ENCODE results near the gene CDH23. TPM values are rescaled to one million over a fixed set of nuclear protein-coding genes. Genes with fewer than 3 reads are reported as not detected.

Gene CDH23
- total RNA-seq, 1 experiment from 2014 or later: 0.02 TPM

DNA sequence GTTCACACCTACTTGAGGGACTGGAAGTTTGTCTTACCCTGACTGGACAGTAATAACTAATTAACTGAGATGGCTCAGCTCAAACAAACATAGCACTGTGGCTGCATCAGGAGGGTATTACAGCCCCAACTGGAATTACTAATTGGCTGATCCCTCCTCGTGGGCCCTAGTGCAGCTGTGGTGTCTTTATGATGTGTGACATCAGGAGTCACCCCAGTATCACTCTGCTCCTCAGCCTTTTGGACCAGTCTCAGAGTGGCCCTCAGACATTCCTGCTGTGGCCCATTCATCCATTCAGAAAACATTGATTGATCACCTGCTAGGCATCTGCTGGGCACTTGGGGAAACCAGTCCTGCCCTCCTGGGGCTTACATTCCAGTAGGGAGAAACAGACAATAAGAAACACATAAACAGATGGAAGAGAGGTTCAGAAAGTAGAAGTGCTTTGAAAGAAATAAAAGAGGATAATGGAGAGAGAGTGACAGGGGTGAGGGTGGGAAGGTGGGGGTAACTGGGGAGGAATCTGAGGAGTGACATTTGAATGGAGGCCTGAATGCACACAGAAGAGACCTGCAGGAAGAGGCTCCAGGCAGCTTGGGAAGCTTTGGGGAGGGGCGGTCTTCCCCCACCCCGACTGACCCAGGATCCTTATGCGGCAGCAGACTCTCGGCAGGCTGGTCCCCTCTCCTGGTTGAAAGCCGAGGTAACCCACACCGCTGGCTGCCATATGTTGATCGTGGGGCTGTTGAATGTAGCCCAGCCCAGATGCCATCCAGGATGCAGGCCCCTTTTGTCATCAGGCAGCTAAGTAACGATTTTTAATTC is 209.7 kb downstream of the CDH23 start:
- no peaks in the 10 kb centered on the region for H3K9me3 ChIP-seq (replicated peaks)
- H3K4me1 ChIP-seq: peaks cover 31% of the 10 kb centered on the region
- no peaks in the 10 kb centered on the region for H3K36me3 ChIP-seq
- no peaks in the 10 kb centered on the region for H3K27me3 ChIP-seq
- no peak overlapping the region for H3K4me3 ChIP-seq
- DNase-seq: peak in 1 of 2 experiments; percentile 31
- no peak overlapping the region for H3K27ac ChIP-seq

DNA sequence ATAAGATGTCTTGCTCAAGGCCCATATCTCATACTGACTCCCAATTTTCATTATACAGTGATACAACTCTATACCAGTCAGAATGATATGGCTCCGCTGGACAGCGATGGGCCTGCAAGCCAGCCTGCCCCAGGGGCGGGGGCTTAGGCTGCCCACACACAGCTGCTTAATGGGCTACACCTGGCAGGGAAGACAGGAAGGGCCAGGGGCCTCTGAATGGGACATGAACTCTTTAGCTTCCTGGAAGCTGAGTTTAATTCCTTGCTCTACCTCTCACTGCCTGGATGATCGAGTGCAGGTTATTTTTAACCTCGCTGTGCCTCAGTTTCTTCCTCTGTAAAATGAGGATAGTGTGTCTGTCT is 210.3 kb downstream of the CDH23 start:
- no peaks in the 10 kb centered on the region for H3K36me3 ChIP-seq
- peaks cover 32% of the 10 kb centered on the region for H3K4me1 ChIP-seq
- no peak overlapping the region for H3K4me3 ChIP-seq
- H3K27me3 ChIP-seq: no peaks in the 10 kb centered on the region
- no peaks in the 10 kb centered on the region for H3K9me3 ChIP-seq (replicated peaks)
- no peak overlapping the region for H3K27ac ChIP-seq
- DNase-seq: peak; percentile 28 to 60

DNA sequence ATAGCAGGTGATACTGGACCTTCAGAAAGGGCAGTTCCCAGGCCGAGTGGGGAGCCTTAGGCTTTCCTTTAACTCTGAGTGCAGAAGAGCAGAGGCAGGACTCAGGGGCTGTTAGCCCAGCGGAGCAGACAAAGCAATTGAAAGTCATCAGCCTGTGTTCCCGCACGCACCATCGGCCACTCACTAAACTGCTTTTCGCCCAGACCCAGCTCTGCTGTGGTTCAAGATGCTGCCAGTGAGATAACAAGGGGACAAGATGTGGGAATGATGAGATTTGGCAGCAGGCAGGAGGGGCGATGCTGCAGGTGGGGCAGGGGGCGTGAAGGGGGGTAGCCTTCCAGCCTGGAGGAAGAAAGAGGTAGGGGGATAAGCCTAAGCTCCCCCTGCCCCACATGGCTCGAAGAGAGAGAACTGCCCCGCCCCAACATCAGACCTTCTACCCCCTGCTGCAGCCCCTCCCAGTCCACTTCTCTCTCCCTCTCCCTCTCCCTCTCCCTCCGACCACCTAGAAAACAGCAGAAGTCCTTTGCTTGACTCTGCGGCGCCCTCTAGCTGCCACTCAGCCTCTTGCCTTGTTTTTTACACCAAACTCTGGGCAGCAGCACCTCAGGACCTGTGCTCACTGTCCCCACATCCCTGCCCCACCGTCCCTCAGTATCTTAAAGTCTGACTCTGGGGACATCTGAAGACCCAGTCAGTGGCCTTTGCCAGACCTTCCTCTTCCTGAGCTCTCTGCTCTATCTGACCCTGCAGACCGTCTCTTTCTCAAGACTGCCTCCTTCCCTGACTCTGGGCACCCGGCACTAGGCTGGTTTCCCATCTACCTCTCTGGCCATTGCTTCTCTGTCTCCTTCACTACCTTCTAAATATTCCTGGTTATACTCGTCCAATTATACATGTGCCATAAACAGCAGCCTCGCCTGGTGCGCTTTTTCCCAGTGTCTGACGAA is 212.4 kb downstream of the CDH23 start:
- peaks cover 32% of the 10 kb centered on the region for H3K4me1 ChIP-seq
- H3K27ac ChIP-seq: no peak overlapping the region
- peak; percentile 76 to 84 for DNase-seq
- no peak overlapping the region for H3K4me3 ChIP-seq
- H3K36me3 ChIP-seq: no peaks in the 10 kb centered on the region
- no peaks in the 10 kb centered on the region for H3K9me3 ChIP-seq (replicated peaks)
- no peaks in the 10 kb centered on the region for H3K27me3 ChIP-seq

DNA sequence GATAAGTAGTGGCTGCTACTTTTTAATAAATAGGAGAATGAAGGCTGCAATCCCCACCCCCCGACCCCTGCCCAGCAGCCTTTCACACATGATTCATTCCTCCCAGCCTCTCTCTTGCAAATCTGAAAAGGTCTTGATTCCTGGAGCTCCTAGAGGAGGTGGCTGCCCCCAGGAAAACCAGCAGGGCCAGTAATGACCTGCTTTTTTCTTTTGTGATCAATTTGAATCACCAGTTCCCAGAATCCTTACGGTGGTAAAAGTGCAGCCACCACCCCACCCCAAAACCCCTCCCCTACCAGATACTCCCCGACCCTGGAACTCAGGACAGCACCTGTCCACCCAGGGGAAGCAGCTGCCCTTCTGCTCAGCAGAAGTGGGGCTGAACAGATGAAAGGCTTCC is 213.9 kb downstream of the CDH23 start:
- H3K27me3 ChIP-seq: no peaks in the 10 kb centered on the region
- H3K4me1 ChIP-seq: peaks cover 26% of the 10 kb centered on the region
- H3K36me3 ChIP-seq: no peaks in the 10 kb centered on the region
- no peak overlapping the region for H3K4me3 ChIP-seq
- H3K27ac ChIP-seq: no peak overlapping the region
- no peak for DNase-seq
- no peaks in the 10 kb centered on the region for H3K9me3 ChIP-seq (replicated peaks)

DNA sequence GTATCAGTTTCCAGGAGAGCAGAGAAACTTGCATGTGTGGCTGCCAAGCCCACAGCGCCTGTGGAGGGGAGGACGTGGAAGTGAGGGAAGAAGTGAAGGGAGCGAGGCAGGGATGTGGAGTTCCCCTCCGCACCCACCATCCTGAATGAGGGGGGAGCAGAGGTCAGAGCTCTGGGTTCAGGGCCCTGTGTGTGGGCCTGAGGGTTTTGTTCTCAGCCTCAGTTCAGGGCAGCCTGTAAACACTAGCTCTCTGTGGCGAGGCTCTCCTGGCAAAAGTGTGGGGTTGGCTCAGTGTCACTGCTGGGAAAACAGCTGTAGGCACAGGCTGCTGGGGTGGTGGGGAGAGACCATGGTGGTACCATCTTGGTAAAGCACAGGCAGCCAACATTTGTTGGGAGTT is 214.4 kb downstream of the CDH23 start:
- Histone ChIP-seq H3K4me1 (peaks cover 21% of the 10 kb centered on the region), H3K4me3 (no peak overlapping the region), H3K9me3 (replicated peaks) (no peaks in the 10 kb centered on the region), H3K36me3 (no peaks in the 10 kb centered on the region), H3K27ac (no peak overlapping the region), H3K27me3 (no peaks in the 10 kb centered on the region)
- peak; percentile 45 to 67 for DNase-seq

DNA sequence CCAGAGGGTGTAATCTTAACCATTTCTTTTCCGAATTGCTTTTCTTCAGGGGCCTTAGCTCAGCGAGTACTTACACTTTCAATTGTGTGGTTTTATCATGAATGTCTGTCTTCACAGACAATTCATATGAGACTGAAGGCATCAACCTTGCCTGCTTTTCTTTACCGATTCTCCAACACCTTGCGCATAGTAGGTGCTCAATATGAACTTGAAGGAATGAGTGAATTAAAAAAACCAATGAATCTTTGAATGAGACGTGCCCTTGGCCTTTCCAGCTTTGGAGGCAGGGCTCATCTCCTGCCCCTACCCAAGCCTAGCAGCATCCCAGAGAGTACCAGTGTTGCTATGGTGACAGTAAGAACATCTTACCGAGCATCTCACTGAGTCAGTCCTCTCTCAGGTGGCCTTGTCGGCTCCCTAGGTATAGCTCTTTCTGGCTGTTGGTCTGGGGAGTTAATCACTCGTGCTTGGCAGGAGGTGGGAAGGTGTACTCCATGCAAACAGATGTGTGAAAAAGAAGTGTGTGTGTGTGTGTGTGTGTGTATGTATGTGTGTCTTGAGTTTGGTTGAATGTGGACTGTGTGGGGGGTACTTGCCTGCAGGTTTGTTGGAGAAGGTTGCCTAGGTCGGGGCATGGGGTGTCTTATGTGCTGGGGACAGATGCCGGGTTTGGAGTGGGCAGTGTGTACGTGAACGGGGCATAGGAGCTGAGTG is 215.1 kb downstream of the CDH23 start:
- Histone ChIP-seq H3K36me3 (no peaks in the 10 kb centered on the region), H3K9me3 (replicated peaks) (no peaks in the 10 kb centered on the region), H3K4me1 (peaks cover 14% of the 10 kb centered on the region), H3K4me3 (no peak overlapping the region), H3K27ac (no peak overlapping the region), H3K27me3 (no peaks in the 10 kb centered on the region)
- DNase-seq: no peak

DNA sequence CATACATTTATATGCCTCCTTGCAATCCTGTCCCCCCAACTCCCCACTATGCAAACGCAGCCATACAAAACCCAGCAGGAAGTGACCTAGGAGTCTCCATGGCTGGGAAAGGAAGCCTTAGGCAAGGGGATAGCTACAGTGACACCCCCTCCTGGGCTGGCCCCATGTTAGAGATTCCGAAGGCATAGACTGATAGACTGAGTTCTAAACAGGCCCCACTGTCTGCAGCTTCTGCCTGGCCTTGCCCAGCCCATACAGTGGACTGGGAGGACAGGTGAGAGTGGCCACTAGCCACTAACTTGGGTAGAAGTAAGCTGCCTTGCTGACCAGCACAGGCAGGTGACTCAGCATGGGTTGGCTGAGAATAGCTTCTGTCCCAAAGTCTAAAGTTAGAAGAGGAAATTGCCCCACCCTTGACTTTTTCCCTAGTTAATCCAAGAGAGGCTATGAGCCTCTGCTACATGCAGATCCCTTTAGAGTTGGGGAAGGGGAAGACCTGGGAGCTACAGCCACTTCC is 216.6 kb downstream of the CDH23 start:
- Histone ChIP-seq H3K27me3 (no peaks in the 10 kb centered on the region), H3K27ac (no peak overlapping the region), H3K4me1 (peaks cover 7% of the 10 kb centered on the region), H3K9me3 (replicated peaks) (no peaks in the 10 kb centered on the region), H3K4me3 (no peak overlapping the region), H3K36me3 (no peaks in the 10 kb centered on the region)
- no peak for DNase-seq

DNA sequence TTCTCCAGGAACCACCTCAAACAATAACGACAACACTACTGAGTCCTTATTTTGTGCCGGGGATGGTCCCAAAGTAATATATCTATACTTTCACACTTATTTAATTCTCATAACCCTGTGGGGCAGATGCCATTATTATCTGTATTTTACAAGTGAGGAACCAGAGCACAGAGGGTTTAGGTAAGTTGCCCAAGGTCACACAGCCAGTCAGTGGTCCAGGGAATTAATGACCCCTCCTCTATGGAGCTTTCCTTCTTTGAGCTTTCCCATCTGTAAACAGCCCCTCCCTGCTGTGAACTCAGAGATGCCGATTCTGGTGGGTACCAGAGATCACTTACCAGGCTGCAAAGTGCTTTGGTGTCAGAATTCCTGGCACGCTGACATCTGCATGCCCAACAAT is 217.2 kb downstream of the CDH23 start:
- no peaks in the 10 kb centered on the region for H3K9me3 ChIP-seq (replicated peaks)
- H3K4me3 ChIP-seq: no peak overlapping the region
- no peaks in the 10 kb centered on the region for H3K27me3 ChIP-seq
- H3K27ac ChIP-seq: no peak overlapping the region
- H3K36me3 ChIP-seq: no peaks in the 10 kb centered on the region
- peaks cover 7% of the 10 kb centered on the region for H3K4me1 ChIP-seq
- no peak for DNase-seq

DNA sequence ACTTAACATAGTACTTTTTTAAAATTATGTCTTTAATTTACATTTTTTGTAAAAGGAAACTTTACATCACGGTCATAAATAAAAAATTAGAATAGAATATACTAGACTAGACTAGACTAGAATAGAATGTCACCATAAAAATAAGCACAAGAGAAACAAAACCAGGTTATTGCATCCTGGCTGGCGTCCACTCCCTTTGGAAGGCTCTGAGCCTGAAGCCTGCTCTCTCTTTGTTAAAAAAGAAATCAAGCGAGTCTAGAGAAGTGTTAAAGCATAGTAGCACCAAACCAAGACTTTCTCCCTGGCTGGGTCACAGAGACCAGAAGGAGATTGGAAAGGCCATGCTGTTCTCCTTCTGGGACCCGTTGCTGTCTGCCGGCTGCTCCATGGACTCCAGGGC is 218.2 kb downstream of the CDH23 start:
- Histone ChIP-seq H3K36me3 (no peaks in the 10 kb centered on the region), H3K9me3 (replicated peaks) (no peaks in the 10 kb centered on the region), H3K27ac (no peak overlapping the region), H3K4me1 (peaks cover 7% of the 10 kb centered on the region), H3K27me3 (no peaks in the 10 kb centered on the region), H3K4me3 (no peak overlapping the region)
- DNase-seq: no peak

DNA sequence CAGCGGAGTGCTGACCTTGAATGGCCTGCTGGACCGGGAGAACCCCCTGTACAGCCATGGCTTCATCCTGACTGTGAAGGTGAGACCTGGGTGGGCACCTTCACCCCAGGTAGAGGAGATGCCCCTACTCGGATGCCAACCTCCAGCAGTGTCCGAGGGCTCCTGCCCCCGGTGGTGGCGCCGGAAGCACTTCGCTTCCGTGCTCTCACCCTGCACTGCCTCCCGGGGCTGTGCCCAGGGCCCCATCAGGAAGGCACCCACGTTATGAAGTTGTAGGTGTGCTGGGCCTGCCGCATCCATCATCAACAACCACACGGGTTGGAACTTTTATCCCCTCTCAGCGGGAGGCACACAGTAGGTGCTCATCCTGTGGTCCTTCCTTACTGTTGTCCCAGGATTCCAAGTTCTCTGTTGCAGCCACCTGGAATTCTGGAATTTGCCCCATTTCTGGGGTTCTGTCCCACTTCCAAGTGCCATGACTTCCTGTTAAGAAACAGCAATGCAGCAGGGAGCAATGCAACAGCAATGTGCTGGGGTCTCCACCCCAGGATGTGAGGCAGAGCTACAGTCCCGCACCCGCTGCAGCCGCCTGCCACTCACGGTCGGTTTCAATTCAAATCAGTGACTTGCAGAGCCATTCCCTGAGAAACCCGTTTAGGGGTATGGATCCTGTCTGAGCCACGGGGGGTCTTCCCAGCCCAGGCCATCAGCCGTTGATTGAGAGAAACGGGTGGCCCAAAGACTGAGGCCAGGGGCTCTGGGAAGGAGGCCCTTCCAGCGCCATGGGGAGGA is 219.0 kb downstream of the CDH23 start:
- H3K27me3 ChIP-seq: no peaks in the 10 kb centered on the region
- H3K27ac ChIP-seq: no peak overlapping the region
- no peak for DNase-seq
- H3K4me1 ChIP-seq: peaks cover 7% of the 10 kb centered on the region
- H3K9me3 ChIP-seq (replicated peaks): no peaks in the 10 kb centered on the region
- H3K4me3 ChIP-seq: no peak overlapping the region
- H3K36me3 ChIP-seq: no peaks in the 10 kb centered on the region

DNA sequence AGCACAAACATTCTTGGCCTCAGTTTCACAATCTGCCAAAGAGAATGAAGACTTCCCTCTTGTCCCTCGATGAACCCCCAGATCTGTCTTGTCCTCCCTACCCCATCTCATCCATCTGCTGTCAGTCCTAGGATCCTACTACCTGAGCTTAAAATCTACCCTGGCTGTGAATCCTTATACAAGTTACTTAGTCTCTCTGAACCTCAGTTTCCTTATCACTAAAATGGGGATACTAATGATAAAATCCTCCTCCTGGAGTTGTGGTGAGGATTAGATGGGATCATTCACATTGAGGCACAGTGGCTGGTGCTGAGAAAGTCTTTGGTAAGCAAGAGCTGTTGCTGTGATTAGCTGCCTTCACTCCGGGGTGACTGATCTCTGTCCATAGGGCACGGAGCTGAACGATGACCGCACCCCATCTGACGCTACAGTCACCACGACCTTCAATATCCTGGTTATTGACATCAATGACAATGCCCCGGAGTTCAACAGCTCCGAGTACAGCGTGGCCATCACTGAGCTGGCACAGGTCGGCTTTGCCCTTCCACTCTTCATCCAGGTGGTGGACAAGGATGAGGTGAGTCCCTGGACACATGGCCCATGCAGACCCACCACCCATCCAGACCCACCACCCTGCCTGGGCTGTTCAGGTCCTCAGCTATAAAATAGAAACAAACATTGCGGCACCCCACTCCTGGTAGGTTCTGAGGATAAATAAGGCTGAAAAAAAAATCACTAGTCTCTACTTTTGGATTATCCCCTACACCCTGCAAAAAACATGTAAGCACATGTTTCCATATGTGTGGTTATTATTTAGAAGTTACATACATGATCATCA is 220.3 kb downstream of the CDH23 start:
- Histone ChIP-seq H3K4me3 (no peak overlapping the region), H3K9me3 (replicated peaks) (no peaks in the 10 kb centered on the region), H3K27ac (no peak overlapping the region), H3K27me3 (no peaks in the 10 kb centered on the region), H3K4me1 (peaks cover 9% of the 10 kb centered on the region), H3K36me3 (no peaks in the 10 kb centered on the region)
- DNase-seq: no peak

DNA sequence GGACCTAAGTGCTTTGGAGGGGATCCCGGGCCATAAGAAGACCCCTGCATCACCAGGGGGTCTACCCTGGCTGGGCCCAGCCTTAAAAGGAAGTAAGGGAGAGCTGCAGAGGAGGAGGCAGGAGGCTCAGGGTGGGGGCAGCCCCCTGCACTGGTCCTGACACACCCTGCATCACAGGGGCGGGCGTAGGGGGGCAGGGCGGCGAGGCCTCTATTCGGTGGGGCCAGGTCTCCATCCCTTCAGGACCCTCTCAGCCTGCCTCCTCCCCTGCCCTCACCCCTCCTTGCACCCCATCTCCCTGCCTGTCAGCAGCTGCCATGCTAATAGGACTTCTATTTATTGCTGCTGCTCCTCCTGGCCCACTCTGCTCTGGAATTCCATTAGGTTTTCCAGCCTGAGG is 221.5 kb downstream of the CDH23 start:
- peaks cover 18% of the 10 kb centered on the region for H3K4me1 ChIP-seq
- H3K36me3 ChIP-seq: no peaks in the 10 kb centered on the region
- no peak for DNase-seq
- H3K9me3 ChIP-seq (replicated peaks): no peaks in the 10 kb centered on the region
- no peak overlapping the region for H3K27ac ChIP-seq
- no peaks in the 10 kb centered on the region for H3K27me3 ChIP-seq
- H3K4me3 ChIP-seq: no peak overlapping the region

DNA sequence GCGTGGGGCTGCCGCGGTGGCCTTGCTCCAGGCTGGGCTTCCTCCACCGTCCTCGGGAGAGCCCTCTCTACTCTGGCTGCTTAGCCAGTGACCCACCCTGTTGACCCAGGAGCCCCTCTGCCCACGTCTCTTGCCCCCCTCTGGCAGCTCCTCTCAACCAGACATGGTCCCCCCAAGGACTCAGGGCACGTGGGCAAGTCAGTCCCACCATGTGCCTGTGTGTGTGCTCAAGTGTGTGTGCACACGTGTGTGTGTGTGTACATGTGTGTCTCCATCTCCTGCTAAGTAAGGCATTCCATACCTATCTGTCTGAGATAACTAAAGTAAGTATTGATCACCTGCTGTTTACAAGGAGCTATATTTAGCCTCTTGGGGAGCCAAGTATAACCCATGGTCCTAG is 221.9 kb downstream of the CDH23 start:
- Histone ChIP-seq H3K9me3 (replicated peaks) (no peaks in the 10 kb centered on the region), H3K27ac (no peak overlapping the region), H3K27me3 (no peaks in the 10 kb centered on the region), H3K4me1 (peaks cover 21% of the 10 kb centered on the region), H3K4me3 (no peak overlapping the region), H3K36me3 (no peaks in the 10 kb centered on the region)
- no peak for DNase-seq
